GM12874 (cell line): Measurements from ENCODE around the gene LYPD8.

Source experiments
- TF ChIP-seq, protein P1 (sequence below): IDR thresholded peaks from 2 replicates; pipeline ENCODE4 v1.5.1; 2011; ENCODE audit warnings: low read depth, mild to moderate bottlenecking, control low read depth, low read length, moderate library complexity; ENCODE audit not compliant: insufficient read depth

Gene LYPD8

DNA sequence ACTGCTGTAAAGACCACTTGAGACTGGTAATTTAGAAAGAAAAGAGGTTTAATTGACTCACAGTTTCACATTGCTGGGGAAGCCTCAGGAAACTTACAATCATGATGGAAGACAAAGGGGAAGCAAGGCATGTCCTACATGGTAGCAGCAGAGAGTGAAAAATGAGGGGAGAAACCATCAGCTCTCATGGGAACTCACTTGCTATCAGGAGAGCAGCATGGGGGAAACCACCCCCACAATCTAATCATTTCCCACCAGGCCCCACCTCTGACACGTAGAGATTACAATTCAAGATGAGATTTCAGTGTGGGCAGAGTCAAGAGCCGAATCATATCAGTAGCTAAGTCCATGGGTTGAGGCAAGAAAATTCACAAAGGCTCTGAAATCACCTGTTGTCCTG, 23.8 kb upstream of the LYPD8 start:
- TF ChIP-seq, protein P1, sequence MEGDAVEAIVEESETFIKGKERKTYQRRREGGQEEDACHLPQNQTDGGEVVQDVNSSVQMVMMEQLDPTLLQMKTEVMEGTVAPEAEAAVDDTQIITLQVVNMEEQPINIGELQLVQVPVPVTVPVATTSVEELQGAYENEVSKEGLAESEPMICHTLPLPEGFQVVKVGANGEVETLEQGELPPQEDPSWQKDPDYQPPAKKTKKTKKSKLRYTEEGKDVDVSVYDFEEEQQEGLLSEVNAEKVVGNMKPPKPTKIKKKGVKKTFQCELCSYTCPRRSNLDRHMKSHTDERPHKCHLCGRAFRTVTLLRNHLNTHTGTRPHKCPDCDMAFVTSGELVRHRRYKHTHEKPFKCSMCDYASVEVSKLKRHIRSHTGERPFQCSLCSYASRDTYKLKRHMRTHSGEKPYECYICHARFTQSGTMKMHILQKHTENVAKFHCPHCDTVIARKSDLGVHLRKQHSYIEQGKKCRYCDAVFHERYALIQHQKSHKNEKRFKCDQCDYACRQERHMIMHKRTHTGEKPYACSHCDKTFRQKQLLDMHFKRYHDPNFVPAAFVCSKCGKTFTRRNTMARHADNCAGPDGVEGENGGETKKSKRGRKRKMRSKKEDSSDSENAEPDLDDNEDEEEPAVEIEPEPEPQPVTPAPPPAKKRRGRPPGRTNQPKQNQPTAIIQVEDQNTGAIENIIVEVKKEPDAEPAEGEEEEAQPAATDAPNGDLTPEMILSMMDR: no peak

DNA sequence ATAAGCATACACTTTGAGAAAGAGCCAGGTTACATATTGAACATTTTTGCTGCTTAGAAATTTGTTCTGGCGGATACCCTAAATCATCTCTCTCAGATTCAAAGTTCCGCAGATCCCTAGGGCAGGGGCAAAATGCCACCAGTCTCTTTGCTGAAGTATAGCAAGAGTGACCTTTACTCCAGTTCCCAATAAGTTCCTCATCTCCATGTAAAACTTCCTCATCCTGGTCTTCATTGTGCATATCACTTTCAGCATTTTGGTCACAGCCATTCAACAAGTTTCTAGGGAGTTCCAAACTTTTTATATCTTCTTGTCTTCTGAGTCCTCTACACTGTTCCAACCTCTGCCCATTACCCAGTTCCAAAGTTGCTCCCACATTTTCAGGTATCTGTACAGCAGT, 23.3 kb upstream of the LYPD8 start:
- TF ChIP-seq, protein P1: no peak

DNA sequence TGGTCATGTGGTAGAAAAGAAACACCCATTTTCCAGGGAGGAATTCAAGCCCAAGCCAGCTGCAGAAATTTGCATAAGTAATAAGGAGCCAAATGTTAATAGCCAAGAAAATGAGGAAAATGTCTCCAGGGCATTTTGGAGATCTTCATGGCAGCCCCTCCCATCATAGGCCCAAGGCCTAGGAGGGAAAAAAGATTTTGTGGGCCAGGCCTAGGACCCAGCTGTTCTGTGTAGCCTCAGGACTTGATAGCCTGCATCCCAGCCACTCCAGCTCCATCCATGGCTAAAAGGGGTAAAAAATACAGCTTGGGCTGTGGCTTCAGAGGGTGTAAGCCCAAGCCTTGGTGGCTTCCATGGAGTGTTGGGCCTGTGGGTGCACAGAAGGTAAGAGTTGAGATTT, 21.4 kb upstream of the LYPD8 start:
- TF ChIP-seq, protein P1: no peak

DNA sequence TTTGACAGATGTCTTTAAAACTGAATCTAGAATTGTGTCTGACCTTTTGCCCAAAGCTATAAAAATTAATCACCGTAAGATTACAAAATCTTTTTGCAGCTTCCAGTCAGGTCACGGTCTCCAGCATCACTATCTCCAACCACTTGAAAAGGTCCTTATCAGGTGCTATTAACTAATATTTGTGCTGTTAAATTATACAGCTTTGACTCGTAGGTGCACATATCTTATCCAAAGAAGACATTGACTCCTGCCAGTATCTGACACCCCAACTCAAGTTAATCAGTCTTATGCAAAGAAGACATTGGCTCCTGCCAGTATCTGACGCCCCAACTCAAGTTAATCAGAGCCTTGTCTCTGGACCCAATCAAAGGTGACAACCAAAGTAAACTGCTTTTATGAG, 19.9 kb upstream of the LYPD8 start:
- TF ChIP-seq, protein P1: no peak

DNA sequence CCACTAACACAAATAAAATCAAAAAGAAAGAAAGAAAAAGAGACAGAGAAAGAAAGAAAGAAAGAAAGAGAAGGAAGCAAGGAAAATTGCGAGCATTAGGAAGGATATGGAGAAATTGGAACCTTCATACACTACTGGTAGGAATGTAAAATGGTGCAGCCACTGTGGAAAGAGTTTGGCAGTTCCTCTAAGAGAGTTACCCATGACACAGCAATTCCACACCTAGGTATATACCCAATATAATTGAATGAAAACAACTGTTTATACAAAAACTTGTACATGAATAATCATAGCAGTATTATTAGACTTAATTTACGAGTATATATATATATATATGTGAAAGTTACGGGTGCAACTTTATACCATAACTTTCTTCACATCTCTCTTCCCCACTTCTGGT, 4.1 kb upstream of the LYPD8 start:
- TF ChIP-seq, protein P1: no peak

DNA sequence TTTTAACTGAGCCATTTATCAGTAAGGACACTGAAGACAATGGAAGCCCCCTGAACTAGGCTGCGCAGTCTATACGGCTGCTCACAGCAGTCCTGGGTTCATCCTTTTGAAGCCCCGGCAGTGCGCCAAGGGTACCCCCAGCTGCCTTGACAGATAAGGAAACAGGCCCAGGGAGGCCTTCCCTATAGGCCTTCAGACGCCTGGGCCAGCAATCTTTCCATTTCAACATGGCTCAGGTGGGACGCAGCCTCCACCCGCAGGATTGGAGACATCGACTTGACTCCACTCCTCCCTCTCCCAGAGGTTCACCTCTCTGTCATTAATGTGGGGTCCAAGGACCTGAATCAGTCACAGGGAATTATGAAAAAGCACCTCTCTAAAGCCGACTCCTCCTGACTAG, 2.8 kb upstream of the LYPD8 start:
- TF ChIP-seq, protein P1: no peak

DNA sequence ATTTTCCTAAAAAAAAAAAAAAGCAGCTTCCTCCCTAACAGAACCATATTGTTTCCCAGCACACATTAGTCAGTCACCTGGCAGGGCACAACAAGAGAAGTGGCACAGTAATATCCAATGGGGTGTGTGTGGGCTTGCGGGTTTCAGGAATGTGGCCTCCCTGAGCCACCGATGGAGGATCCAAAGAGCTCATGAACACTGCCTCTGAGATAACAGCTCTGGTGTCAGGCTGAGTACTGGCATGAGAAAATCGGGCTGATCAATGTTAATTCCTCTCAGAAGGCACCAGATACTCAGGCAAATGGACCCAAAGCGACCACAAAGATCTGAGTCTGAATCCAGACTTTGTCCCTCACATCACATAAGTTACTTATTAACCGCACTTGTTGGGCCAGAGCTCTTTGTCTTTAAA, 2.2 kb upstream of the LYPD8 start:
- TF ChIP-seq, protein P1: no peak

DNA sequence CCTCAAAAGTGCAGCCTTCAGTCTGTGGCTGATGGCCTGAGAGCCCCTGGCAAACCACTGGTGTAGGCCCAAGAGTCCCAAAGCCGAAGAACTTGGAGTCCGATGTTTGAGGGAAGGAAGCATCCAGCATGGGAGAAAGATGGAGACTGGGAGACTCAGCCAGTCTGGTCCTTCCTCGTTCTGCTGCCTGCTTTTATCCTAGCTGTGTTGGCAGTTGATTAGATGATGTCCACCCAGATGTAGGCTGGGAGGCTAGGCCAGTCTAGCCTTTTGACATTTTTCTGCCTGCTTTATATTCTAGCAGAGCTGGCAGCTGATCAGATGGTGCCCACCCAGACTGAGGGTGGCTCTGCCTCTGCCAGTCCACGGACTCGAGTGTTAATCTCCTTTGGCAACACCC, 1.1 kb upstream of the LYPD8 start:
- TF ChIP-seq, protein P1: no peak
